GM21360 (cell line): ENCODE measurements around the gene CCDC181.
"Not testable (repeated sequence)": the region's sequence is repeated elsewhere in the genome, so short reads cannot be mapped to it uniquely, and the experiment has no call there.

Experiments used
- ATAC-seq: cut with Tn5 transposase; IDR thresholded peaks from one replicate; pipeline ENCODE4 v1.9.1; 2021; ENCODE audit warnings: mild to moderate bottlenecking, moderate library complexity; ENCODE audit not compliant: unreplicated experiment

Gene CCDC181

GRCh38 chr1:169427081-169427641 is at the start of gene CCDC181:
CCDC181 (minus strand) TSS chr1:169427474; CDS start chr1:169424927, 2,547 bp downstream.
- ATAC-seq, result no peak

GRCh38 chr1:169475806-169476387 is 48.6 kb upstream of the CCDC181 start:
- no peak for ATAC-seq

- ATAC-seq, result no peak
These were observed 47.2 kb upstream of the CCDC181 start for GRCh38 chr1:169474302-169474995.

- ATAC-seq, result no peak
These were observed 46.1 kb upstream of the CCDC181 start for GRCh38 chr1:169473347-169473746.

- no peak for ATAC-seq
These were observed 45.5 kb upstream of the CCDC181 start for GRCh38 chr1:169472738-169473137.

- ATAC-seq, result no peak
These were observed 41.7 kb upstream of the CCDC181 start for GRCh38 chr1:169468982-169469381.

GRCh38 chr1:169466259-169467230 is 39.3 kb upstream of the CCDC181 start:
- no peak for ATAC-seq

- ATAC-seq, result no peak
These were observed 38.0 kb upstream of the CCDC181 start for GRCh38 chr1:169465281-169465680.

- no peak for ATAC-seq
These were observed 35.1 kb upstream of the CCDC181 start for GRCh38 chr1:169462385-169462784.

GRCh38 chr1:169461390-169462000 is 34.2 kb upstream of the CCDC181 start:
- ATAC-seq, result no peak

- no peak for ATAC-seq
These were observed 33.0 kb upstream of the CCDC181 start for GRCh38 chr1:169460191-169460833.

- no peak for ATAC-seq
These were observed 30.2 kb upstream of the CCDC181 start for GRCh38 chr1:169457443-169457842.

- ATAC-seq, result no peak
These were observed 28.8 kb upstream of the CCDC181 start for GRCh38 chr1:169456029-169456428.

GRCh38 chr1:169452921-169453320 is 25.6 kb upstream of the CCDC181 start:
- no peak for ATAC-seq

GRCh38 chr1:169451218-169451824 is 24.0 kb upstream of the CCDC181 start:
- no peak for ATAC-seq

GRCh38 chr1:169443923-169444322 is 16.6 kb upstream of the CCDC181 start:
- ATAC-seq, result no peak

- no peak for ATAC-seq
These were observed 1.0 kb downstream of the CCDC181 start for GRCh38 chr1:169426174-169426705.

- no peak for ATAC-seq
These were observed 6.0 kb downstream of the CCDC181 start for GRCh38 chr1:169421309-169421708.

GRCh38 chr1:169414952-169415351 is 12.3 kb downstream of the CCDC181 start:
- no peak for ATAC-seq

GRCh38 chr1:169408340-169408739 is 18.9 kb downstream of the CCDC181 start:
- not testable (repeated sequence) for ATAC-seq
